ENCODE measurements around the gene FGD3.

The FGD3 gene

DNA sequence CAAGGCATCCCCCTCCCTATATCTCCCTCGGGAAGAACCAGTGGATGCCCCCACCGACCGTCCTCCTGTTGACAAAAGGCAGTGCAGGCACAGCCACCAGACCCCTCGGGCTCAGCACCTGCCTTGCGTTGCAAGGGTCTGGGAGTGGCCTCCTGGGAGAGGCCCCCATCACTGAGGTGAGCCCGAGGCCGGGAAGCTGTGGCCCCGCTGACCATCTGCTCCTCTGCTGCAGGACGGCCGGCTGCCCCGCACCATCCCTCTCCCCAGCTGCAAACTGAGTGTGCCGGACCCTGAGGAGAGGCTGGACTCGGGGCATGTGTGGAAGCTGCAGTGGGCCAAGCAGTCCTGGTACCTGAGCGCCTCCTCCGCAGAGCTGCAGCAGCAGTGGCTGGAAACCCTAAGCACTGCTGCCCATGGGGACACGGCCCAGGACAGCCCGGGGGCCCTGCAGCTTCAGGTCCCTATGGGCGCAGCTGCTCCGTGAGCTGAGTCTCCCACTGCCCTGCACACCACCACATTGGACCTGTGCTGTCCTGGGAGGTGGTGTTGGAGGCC, 87.9 kb downstream of the FGD3 start:
- DNase-seq, result no peak

DNA sequence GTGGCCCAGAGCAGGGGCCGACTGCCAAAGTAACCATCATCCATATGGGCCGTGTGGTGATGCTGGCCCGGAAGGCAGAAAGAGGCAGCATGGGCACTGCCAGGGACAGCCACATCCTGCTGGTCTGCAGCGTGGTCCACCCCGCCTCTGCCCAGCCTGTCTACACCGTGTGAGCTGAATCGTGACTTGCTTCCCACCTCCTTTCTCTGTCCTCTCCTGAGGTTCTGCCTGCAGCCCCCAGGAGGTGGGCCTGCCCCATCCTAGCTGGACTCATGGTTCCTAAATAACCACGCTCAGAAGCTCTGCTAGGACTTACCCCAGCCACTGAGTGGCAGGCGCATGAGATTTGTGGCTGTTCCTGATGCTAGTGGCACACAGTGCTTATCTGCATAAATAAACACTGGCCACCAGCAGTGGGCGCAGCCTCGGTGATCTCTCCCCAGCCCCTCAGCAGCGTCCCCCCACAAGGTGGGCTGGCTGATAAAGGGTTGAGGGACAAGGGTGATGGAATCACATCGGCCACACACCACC, 88.6 kb downstream of the FGD3 start:
- no peak for DNase-seq

DNA sequence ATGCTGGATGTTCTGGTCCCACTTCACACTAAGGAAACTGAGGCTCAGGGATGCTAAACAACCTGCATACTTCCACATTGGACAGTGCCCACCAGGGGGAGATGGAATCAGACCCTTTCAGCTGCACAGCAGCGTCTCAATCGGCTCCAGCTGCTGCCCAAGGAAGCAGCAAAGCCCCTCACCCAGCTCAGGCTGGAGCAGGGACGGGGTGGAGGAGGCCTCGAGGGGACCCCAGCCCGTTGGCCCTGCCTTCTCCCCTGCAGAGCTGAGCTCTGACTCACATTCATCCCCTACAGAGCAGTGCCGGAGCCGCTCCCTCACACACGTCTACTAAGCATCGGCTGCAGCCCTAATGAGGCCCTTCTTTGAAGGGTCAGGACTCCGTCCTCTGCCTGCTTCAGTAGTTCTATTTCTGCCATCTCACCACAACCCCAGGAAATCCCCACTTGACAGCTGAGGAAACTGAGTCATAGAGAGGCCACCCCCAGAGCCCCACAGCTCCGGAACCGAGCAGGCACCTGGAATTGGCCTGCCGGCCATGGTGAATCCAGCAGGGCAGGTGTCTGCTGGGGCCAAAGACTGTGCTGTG, 89.7 kb downstream of the FGD3 start:
- DNase-seq, result no peak

DNA sequence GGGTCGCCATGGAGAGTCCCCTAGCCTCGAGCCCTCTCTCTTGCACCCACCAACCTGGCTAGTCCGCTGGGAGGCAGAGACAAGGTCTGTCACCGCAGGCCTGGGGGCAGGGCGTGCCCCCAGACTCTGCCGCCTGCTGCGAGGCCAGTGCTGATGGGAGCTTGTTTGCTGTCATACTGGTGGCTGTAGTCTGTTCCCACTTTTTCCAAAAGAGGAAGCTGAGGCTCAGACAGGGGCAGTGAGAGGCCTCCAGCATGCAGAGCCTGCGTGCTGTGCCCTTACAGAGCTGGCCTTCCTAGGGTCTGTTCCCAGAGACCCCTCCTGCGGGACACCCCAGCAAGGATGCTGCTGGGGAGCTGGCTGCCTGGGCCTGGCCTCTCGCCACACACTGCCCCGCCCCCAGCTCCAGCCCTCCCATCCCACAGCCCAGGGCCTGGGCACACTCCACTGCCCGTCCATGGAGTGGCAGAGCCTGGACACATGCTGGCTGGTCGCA, 90.2 kb downstream of the FGD3 start:
- no peak for DNase-seq

DNA sequence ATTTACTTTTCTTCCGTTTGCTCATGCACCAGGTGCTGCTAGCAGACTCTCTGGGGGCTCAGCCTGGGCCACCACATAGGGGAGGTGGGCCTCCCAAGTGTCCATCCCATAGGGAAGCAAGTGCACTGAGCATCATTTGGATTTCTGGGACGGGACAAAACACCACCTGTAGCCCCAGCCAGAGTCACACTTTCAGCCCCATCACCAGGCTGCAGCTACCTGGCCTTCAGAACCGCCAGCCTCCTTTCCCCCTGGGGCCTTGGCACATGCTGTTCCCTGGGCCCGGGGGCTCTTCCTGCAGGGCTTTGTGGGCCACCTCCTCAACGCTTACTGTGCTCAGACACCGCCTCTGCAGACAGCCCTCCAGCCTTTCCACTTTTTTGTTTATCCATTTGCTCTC, 91.6 kb downstream of the FGD3 start:
- DNase-seq, result no peak

DNA sequence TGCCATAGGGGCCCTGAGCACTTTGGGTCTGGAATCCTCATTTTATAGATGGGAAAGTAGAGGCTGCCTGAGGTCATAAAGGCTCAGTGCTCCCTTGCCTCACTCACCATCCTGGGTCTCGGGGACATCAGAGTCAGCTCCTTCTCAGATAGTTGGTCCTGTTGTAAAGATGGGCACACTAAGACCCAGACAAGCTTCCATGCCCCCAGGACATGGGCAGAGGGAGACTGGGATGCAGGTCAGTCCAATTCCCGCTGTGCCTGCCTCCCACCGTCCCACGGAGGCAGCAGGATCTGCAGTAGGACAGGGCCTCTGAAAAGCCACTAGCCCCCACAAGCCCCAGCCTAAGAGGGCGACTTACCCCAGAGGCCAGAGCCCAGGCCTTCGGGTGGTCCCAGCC, 92.1 kb downstream of the FGD3 start:
- DNase-seq, result no peak

DNA sequence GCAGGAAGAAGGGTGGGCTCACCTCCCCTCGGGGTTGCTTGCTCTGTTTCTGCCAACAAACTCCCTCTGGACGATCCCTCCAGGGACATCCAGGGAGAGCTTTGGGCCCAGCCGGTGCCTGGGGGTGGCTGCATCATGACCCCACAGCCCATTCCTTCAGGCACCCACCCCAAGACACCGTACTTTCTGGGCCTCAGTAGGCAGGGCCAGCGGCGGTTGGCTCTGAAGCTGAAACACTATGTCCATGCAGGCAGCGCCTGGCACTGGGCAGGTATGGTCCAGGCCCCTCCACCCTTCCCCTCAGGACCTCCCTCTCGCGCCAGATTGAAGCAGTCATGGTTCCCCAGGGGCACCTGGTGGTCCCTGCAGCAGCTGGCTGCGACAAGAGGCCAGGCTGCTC, 92.7 kb downstream of the FGD3 start:
- no peak for DNase-seq

DNA sequence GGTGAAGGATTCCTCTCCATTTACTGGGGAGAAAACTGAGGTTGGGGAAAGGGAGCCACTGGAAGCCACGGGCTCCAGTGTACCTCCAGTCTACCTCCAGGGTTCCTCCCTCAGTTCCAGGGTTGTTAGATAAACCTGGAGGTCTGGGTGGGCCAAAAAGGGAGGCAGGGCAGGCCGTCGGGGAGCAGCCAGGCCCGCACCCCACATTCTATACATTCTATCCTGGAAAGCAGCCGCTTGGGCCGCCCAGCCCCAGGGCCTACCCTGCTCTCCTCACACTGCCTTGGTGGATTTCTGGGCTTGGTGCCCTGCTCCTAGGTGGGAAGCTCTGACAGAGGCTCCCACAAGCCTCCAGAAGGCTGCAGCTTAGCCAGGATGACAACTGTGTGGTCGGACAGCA, 93.1 kb downstream of the FGD3 start:
- DNase-seq, result no peak

DNA sequence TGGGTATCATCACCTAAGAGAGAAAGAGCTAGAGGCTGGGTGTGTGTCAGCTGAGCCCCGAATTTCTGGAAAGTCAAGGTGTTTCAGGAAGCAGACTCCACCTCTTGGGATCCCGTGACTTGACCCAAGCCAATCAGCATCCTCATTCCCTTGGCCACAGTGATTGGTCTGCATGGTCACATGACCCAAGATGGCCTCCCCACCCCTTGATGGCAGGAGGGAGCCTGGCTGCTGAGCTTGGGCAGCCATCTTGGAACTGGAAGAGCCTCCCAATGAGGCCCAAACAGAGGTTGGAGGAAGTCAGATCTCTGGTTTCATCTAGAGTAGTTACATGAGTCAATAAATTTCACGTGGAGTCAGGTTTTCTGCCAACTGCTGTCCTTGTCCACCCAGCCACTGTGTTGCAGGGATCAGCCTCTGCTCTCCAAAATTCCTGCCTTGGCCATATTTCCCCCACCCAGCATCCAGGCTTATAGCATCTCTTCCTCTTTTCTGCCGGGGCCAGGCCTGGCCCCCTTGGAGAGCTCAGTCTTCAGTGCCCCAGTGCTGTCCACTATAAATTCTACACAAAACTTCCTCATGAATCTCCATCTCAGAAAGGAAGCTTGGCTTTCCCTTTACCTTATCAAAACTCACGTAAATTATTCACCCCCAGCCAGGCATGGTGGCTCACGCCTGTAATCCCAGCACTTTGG, 93.9 kb downstream of the FGD3 start:
- no peak for DNase-seq

DNA sequence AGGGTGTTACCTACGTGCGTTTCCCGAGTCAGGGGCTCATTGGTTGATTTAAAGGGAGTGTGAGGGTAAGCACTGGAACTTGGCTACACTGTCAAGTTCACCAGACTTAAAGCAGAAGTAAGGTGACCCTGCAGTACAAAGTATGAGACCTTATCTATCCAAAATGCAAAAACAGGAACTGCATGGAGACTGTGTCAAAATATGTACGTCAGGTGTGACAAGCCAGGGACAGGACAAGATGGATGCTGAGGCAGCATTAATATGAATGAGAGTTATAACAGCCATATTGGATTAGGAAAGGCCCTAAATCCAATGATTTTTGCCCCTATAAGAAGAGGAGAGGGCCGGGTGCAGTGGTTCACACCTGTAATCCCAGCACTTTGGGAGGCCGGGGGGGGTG, 95.8 kb downstream of the FGD3 start:
- DNase-seq, result no peak

DNA sequence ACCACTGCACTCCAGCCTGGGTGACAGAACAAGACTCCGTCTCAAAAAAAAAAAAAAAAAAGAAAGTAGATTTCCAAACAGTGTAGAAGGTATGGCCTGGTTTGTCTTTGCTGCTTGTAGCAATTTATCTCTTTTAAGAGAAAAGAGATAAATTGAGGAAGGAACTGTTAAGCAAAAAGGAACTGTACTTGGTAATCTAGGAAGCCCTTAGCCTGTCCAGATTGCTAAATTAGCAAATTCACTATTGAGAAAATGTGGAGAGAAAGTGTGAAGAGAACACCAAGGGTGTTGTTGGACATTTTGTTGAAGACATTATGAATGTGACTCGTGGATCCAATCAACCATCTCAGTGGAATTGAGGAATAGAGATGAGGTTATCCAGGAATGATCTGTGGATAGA, 98.2 kb downstream of the FGD3 start:
- no peak for DNase-seq

DNA sequence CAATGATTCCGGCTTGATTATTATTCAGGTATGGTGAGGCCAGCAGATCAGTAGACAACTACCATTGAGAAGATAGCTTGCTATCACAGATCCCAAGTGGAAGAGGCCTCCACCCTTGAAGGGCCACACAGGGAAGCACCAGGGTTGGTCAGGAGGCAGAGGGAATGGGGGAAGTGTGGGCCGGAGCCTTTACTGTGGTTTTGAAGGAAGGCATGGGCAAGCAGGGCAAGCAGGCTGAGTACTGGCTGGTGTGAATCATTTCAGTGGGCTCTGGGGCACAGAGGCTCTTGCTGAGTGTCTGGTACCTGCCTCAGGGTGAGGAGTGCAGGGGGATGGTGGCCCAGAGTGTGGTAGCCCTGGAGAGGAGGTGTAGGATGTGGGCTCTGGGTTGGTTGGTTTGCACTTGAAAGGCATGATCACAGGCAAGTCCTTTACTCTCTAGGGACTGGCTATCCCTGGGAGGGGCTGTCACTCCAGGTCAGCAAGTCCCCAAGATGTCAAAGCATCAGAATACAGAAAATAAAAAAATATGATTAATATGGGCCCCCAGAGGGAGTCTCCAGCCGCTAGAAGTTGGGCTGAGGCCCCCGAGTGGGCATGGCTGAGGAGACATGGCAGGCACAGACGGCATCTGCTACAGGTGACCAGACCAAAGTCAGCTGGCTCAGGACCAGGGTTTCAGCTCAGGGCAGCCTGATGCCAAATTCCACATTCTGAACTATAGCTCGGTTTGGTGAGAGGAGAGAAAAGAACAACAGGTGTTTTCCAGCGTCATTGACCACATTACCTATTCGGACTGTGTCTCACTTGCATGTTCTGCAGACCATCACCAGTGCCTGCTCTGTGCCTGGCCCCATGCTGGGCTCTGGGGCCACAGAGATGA, 101.5 kb downstream of the FGD3 start:
- DNase-seq, result no peak

DNA sequence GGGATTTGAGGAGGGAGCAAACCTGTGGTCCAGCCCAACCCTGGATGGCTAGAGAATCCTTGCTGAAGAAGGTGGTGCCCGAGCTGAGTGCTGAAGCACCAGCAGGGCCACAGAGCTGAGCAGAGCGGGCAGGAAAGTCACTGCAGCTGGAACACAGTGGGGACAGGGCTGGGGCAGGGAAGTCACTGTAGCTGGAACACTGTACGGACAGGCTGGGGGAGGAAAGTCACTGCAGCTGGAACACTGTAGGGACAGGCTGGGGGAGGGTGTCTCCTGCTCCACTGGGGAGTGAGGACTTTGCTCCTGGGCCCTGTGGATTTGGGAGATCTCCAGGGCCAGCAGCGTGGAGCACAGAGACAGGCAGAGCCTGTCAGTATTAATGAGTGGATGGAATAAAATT, 102.2 kb downstream of the FGD3 start:
- no peak for DNase-seq

DNA sequence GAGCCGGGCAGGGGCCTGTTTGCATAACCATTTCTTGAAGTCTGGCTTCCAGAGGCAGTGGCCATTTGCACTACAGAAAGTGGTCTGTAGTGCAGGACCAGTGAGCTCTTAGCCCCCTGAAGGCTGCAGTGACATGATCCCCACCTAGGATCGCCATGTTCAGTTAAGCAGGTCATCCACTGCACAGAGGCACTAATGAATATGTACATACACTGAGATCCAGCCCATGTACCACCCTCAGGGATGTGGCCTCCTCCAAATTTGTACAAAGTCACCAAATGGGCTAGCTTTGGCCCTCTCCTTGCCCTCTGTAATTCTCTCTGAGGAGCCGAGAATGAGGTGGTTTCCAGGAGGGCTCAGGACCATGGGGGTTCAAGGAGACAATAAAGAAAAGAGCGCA, 102.9 kb downstream of the FGD3 start:
- DNase-seq, result no peak

DNA sequence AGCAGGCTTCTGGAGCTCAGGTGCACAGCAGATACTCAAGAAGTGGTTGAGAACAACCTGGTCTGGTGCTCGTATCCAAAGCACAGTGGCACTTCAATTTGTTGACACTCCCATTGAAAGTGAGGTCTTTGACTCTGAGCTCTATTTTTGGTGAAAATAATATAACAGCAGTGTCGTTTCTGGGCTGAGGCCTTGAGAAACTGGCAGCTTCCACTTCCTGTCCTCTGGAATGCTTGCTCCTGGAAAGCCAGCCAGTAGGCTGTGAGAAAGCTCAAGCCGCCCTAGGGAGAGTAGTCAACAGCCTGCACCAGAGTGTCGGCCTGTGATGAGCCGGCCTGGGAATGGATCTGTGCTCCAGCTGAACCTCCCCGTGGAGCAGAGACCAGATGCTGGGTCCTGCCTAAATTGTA, 104.4 kb downstream of the FGD3 start:
- DNase-seq, result no peak

DNA sequence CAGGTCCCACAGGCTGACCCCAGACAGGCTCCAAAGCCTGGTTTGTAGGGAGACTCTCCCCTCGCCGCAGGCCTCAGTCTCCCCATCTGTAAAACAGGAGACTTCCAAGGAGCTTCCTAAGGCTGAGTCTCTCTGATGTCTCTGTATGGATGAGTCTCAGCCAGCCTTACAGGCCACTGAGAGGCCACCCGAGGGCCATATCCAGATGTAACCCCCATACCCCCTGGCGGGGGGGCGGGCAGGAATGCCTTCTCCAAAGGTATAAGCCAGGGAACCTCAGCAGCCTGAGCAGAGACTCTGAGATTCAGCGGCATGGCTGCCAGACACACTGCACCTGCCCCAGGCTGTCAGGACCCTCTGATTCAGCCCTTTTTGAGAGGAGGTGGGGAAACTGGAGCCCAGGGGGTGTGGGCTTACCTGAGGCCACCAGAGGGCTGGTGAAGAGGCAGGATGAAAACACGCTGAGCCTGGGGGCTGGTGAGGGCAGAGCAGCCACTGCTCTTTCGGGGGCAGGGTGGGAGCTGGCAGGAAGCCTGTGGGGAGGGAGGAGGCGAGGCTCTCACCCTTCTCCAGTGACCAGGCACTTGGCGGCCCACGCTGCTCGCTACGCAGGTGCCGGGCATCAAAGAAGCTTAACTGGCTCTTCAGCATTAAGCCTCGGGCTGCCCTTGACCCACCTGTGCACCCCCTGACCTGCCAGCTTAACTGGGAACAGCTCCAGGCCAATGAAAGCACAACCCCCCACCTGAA, 105.6 kb downstream of the FGD3 start:
- peak; percentile 70 for DNase-seq

DNA sequence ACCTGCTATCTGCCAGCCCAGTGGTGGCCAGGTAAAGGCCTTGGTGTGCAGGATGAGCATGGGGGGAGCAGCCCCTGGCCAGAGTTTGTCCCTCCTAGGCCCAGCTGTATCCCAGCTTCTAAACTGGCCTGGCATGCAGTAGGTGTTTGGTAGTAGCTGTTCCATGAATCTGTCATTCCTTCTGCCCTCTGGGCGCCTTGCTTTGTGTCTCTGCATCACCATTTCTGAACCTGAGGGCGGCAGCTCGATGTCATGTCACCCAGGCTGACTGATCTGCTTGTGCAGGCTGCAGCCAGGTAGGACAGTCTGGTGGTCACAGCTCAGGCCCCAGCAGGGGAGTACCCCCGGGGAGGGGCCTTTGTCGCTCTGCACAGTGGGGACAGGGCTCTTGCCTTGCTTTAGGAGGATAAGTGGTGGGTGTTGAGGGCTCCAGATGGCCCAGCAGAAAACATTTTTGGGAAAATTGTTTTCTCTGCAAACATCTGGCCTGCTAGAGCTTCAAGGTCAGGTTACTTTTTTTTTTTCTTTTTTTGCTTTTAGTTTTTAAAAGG, 106.5 kb downstream of the FGD3 start:
- DNase-seq, result no peak

DNA sequence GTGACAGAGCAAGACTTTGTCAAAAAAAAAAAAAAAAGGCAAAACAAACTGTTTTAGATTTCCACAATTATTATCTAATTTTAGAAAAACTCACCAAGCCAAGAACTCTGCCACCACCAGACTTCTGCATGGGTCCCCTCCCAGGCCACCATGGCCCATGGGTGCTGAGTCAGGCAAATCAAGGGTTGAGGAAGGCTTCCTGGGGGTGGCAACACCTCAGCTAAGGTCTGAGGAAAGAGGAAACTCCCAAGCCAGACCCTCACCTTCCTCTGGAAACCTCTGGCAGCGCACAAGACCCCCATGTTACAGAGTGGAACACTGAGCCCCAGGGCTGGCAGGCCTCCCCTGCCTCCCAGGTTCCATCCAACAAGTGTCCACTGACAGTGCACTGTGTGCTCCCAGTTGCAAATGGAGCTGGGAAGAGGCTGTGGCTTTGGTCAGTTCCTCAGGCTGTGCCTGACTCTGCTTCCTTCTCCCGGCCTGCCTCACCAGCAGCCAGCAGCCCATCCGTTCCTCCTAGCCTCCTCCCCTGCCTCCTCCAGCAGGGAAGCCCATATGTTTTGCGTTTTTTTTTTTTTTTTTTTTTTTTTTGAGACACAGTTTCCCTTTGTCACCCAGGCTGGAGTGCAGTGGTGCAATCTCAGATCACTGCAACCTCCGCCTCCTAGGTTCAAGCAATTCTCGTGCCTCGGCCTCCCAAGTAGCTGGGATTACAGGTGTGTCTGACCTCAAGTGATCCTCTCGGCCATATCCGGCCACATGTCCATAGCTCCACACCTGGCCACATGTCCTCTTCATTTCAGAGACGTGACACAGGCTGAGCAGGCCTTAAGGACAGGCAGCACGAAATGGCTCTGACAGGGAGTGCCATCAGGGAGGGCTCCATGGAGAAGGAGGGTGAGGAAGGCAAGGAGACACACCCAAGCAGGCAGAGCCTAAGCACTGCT, 107.7 kb downstream of the FGD3 start:
- DNase-seq, result no peak

DNA sequence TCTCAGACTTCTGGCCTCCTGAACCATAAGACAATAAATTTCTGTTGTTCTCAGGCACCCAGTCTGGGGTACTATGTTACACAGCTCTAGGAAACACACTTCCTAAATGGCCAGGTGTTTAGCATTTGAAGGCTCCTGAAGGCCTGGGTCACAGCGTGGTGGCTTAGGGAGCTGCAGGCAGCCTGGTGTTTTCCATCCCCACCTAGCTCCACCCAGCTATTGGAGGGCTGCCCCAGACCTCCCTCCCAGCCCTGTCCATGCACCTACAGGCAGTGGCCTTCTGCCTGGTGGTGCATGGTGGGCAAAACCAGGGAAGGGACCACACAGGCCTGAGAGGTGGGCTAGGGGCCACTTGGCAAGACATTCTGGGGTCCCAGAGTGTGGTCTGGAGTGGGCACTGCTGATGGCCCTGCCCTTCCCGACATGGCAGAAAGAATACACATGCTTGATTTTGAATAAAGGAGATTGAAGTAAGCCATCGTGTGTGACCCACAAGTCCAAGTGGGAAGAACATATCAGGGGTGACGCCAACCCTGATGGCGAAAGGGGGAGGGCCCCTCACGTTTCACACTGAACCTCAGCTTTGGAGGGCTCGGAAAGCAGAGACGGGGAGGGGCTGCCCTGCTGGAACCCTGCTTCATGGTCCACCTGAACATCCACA, 109.8 kb downstream of the FGD3 start:
- DNase-seq, result no peak

DNA sequence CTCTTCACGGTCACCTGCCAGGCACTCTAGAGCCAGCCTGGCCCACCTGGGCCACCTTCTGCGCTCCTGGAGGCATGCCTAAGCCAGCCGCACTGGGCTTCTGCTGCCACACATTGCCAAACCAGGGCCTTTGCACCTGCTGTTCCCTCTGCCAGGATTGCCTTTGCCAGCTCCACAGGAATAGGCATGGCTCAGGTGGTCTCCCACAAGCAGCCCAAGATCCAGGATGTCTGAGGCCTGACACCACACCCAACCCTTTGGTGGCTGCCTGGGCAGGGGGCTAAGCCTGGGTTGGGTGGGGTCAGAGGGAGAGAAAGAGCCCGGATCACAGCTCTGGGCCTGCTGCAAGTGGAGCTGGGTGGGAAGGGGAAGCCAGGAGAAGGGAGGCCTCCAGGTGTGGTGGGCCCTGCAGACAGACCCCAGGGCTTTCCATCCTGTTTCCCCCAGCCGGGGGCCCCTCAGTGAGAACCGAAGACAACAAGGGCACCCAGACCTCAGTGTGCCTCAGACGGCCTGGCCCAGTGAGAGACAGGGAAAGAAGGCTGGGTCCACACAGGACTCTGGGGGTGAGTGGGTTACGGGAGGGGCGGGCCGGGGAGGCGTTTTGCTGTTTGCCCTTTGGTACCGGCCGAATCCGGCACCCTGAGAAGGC, 110.5 kb downstream of the FGD3 start:
- DNase-seq, result no peak
